Activated CD8-positive, alpha-beta T cell treated with anti-CD3 and anti-CD28 coated beads, Interleukin-2, amount 10 ng/mL, durations not matched to agents 7 days and 5 days (primary cell): ENCODE data around the gene PPFIA1. TPM values are rescaled to one million over a fixed set of nuclear protein-coding genes. Genes with fewer than 3 reads are reported as not detected.

ENCODE experiments used
- ATAC-seq: fragments of 150-1000 bp; cut with Tn5 transposase; one replicate; pipeline ENCODE4 v1.10.0; 2021; ENCODE audit warnings: moderate library complexity
- CTCF ChIA-PET: fragments of 350-600 bp; sonication (Branson Sonifier 250); formaldehyde crosslinking; loops from one replicate; lab custom pipeline; 2021; ENCODE audit warnings: antibody characterized with exemption; lab: Charles Lee
- POLR2A ChIA-PET: fragments of 350-600 bp; sonication (Branson Sonifier 250); formaldehyde crosslinking; loops from one replicate; lab custom pipeline; 2021; ENCODE audit warnings: antibody characterized with exemption; lab: Charles Lee
- DNase-seq: peaks from one replicate; pipeline ENCODE4 v3.0.0-alpha.2; 2020
- H3K27ac Mint-ChIP-seq: one replicate; pipeline ENCODE4 v1.8.0; 2021; ENCODE audit warnings: mild to moderate bottlenecking, mixed read lengths
- H3K27me3 Mint-ChIP-seq: one replicate; pipeline ENCODE4 v1.8.0; 2021; ENCODE audit warnings: low read depth, mixed read lengths
- H3K36me3 Mint-ChIP-seq: one replicate; pipeline ENCODE4 v1.8.0; 2021; ENCODE audit warnings: low read depth, mixed read lengths
- H3K4me1 Mint-ChIP-seq: one replicate; pipeline ENCODE4 v1.8.0; 2021; ENCODE audit warnings: low read depth, mixed read lengths
- H3K4me3 Mint-ChIP-seq: one replicate; pipeline ENCODE4 v1.8.0; 2021; ENCODE audit warnings: mild to moderate bottlenecking, mixed read lengths
- H3K9me3 Mint-ChIP-seq: one replicate; pipeline ENCODE4 v1.8.0; 2022; ENCODE audit warnings: mixed read lengths; ENCODE audit not compliant: insufficient read depth
- total RNA-seq, 2 experiments: library from RNA; stranded (reverse); gene quantifications; one replicate each; pipeline ENCODE4 v1.2.3, GENCODE V29; 2021

PPFIA1 gene
- total RNA-seq, 2 experiments from 2014 or later, result 25.3 to 25.7 TPM

GRCh38 chr11:70368961-70369360 is 98.5 kb downstream of the PPFIA1 start:
- ChIA-PET POLR2A (no interaction called here), CTCF (no interaction called here)
- Mint-ChIP-seq H3K4me1 (peaks cover 26% of the 10 kb centered on the region), H3K36me3 (peaks cover 59% of the 10 kb centered on the region), H3K27me3 (peaks cover 10% of the 10 kb centered on the region), H3K4me3 (no peak overlapping the region), H3K27ac (no peak overlapping the region), H3K9me3 (no peaks in the 10 kb centered on the region)
- DNase-seq, result no peak
- no peak for ATAC-seq

- H3K4me3 Mint-ChIP-seq, result no peak overlapping the region
- H3K9me3 Mint-ChIP-seq, result no peaks in the 10 kb centered on the region
- POLR2A ChIA-PET, result no interaction called here
- no peak overlapping the region for H3K27ac Mint-ChIP-seq
- H3K4me1 Mint-ChIP-seq, result peaks cover 6% of the 10 kb centered on the region
- H3K27me3 Mint-ChIP-seq, result peaks cover 7% of the 10 kb centered on the region
- H3K36me3 Mint-ChIP-seq, result peaks cover 51% of the 10 kb centered on the region
- CTCF ChIA-PET, result interaction anchor here (0.6 kb wide), 1 partner anchor 219 kb away, joined by 3 read pairs; no protein-coding TSS in a partner anchor
- DNase-seq, result no peak
- no peak for ATAC-seq
Observed at GRCh38 chr11:70371241-70371640, 100.8 kb downstream of the PPFIA1 start.

- Mint-ChIP-seq H3K27me3 (peaks cover 6% of the 10 kb centered on the region), H3K9me3 (no peaks in the 10 kb centered on the region), H3K36me3 (peaks cover 53% of the 10 kb centered on the region), H3K4me1 (peaks cover 3% of the 10 kb centered on the region), H3K27ac (no peak overlapping the region), H3K4me3 (no peak overlapping the region)
- CTCF ChIA-PET, result no interaction called here
- POLR2A ChIA-PET, result no interaction called here
- ATAC-seq (no peak), DNase-seq (no peak)
Observed at GRCh38 chr11:70372076-70372475, 101.6 kb downstream of the PPFIA1 start.

GRCh38 chr11:70376621-70377020 is 106.1 kb downstream of the PPFIA1 start:
- Mint-ChIP-seq H3K27me3 (no peaks in the 10 kb centered on the region), H3K36me3 (peaks cover 44% of the 10 kb centered on the region)

GRCh38 chr11:70377645-70378044 is 107.2 kb downstream of the PPFIA1 start:
- Mint-ChIP-seq H3K27ac (no peak overlapping the region), H3K4me1 (no peaks in the 10 kb centered on the region), H3K36me3 (peaks cover 41% of the 10 kb centered on the region), H3K4me3 (no peak overlapping the region), H3K9me3 (no peaks in the 10 kb centered on the region), H3K27me3 (no peaks in the 10 kb centered on the region)
- ATAC-seq (no peak), DNase-seq (no peak)
- ChIA-PET POLR2A (no interaction called here), CTCF (no interaction called here)

More at GRCh38 chr11:70376621-70377020, 106.1 kb downstream of the PPFIA1 start:
- Mint-ChIP-seq H3K4me1 (no peaks in the 10 kb centered on the region), H3K9me3 (no peaks in the 10 kb centered on the region), H3K27ac (no peak overlapping the region), H3K4me3 (no peak overlapping the region)
- ATAC-seq (no peak), DNase-seq (no peak)
- POLR2A ChIA-PET, result no interaction called here
- CTCF ChIA-PET, result no interaction called here

GRCh38 chr11:70378506-70379134 is 108.1 kb downstream of the PPFIA1 start:
- no peak for ATAC-seq
- Mint-ChIP-seq H3K9me3 (no peaks in the 10 kb centered on the region), H3K27ac (no peak overlapping the region), H3K27me3 (no peaks in the 10 kb centered on the region), H3K36me3 (peaks cover 36% of the 10 kb centered on the region), H3K4me1 (no peaks in the 10 kb centered on the region), H3K4me3 (no peak overlapping the region)
- ChIA-PET CTCF (no interaction called here), POLR2A (interaction anchor here (1.1 kb wide), 1 partner anchor 12 kb away, joined by 3 read pairs; no protein-coding TSS in a partner anchor)
- no peak for DNase-seq

- no peak overlapping the region for H3K27ac Mint-ChIP-seq
- DNase-seq (no peak), ATAC-seq (no peak)
- no peaks in the 10 kb centered on the region for H3K9me3 Mint-ChIP-seq
- no peaks in the 10 kb centered on the region for H3K4me1 Mint-ChIP-seq
- peaks cover 36% of the 10 kb centered on the region for H3K36me3 Mint-ChIP-seq
- ChIA-PET CTCF (no interaction called here), POLR2A (interaction anchor here (0.9 kb wide), 1 partner anchor 49 kb away, joined by 3 read pairs; no protein-coding TSS in a partner anchor)
- no peak overlapping the region for H3K4me3 Mint-ChIP-seq
- H3K27me3 Mint-ChIP-seq, result no peaks in the 10 kb centered on the region
Observed at GRCh38 chr11:70381350-70381749, 110.9 kb downstream of the PPFIA1 start.

- no peak overlapping the region for H3K4me3 Mint-ChIP-seq
- DNase-seq (no peak), ATAC-seq (no peak)
- H3K4me1 Mint-ChIP-seq, result no peaks in the 10 kb centered on the region
- ChIA-PET CTCF (no interaction called here), POLR2A (interaction anchor here (0.9 kb wide), 1 partner anchor 49 kb away, joined by 3 read pairs; no protein-coding TSS in a partner anchor)
- H3K9me3 Mint-ChIP-seq, result no peaks in the 10 kb centered on the region
- H3K27me3 Mint-ChIP-seq, result no peaks in the 10 kb centered on the region
- H3K27ac Mint-ChIP-seq, result no peak overlapping the region
- H3K36me3 Mint-ChIP-seq, result peaks cover 30% of the 10 kb centered on the region
Observed at GRCh38 chr11:70381872-70382861, 111.7 kb downstream of the PPFIA1 start.

- no peak overlapping the region for H3K4me3 Mint-ChIP-seq
- peaks cover 22% of the 10 kb centered on the region for H3K36me3 Mint-ChIP-seq
- no peaks in the 10 kb centered on the region for H3K9me3 Mint-ChIP-seq
- ChIA-PET POLR2A (no interaction called here), CTCF (no interaction called here)
- no peak for DNase-seq
- no peak overlapping the region for H3K27ac Mint-ChIP-seq
- no peaks in the 10 kb centered on the region for H3K4me1 Mint-ChIP-seq
- H3K27me3 Mint-ChIP-seq, result peaks cover 6% of the 10 kb centered on the region
- ATAC-seq, result no peak
Observed at GRCh38 chr11:70383664-70384565, 113.4 kb downstream of the PPFIA1 start.

- POLR2A ChIA-PET, result no interaction called here
- ATAC-seq (no peak), DNase-seq (no peak)
- H3K4me3 Mint-ChIP-seq, result no peak overlapping the region
- H3K4me1 Mint-ChIP-seq, result no peaks in the 10 kb centered on the region
- no peak overlapping the region for H3K27ac Mint-ChIP-seq
- peaks cover 11% of the 10 kb centered on the region for H3K27me3 Mint-ChIP-seq
- CTCF ChIA-PET, result no interaction called here
- H3K36me3 Mint-ChIP-seq, result peaks cover 20% of the 10 kb centered on the region
- H3K9me3 Mint-ChIP-seq, result no peaks in the 10 kb centered on the region
Observed at GRCh38 chr11:70384566-70385152, 114.2 kb downstream of the PPFIA1 start.

GRCh38 chr11:70387564-70387963 is 117.1 kb downstream of the PPFIA1 start:
- POLR2A ChIA-PET, result no interaction called here
- peaks cover 20% of the 10 kb centered on the region for H3K27me3 Mint-ChIP-seq
- H3K9me3 Mint-ChIP-seq, result no peaks in the 10 kb centered on the region
- H3K36me3 Mint-ChIP-seq, result peaks cover 13% of the 10 kb centered on the region
- DNase-seq (no peak), ATAC-seq (no peak)
- H3K27ac Mint-ChIP-seq, result no peak overlapping the region
- CTCF ChIA-PET, result no interaction called here
- H3K4me3 Mint-ChIP-seq, result no peak overlapping the region
- H3K4me1 Mint-ChIP-seq, result no peaks in the 10 kb centered on the region
